Right atrium auricular region (tissue), 2 donors: ENCODE results near the gene FGR. TPM values are rescaled to one million over a fixed set of nuclear protein-coding genes. Genes with fewer than 3 reads are reported as not detected.
"Not testable (repeated sequence)": the region's sequence is repeated elsewhere in the genome, so short reads cannot be mapped to it uniquely, and the experiment has no call there.

ENCODE experiments used
- DNase-seq: peaks from one replicate; pipeline ENCODE4 v3.0.0-alpha.2; 2019; ENCODE audit warnings: low spot score
- H3K27ac ChIP-seq, 2 donors: fragments of 200-600 bp; sonication (generic); 1 replicate in 1 of 2; 2 replicates in 1 of 2; pipeline ENCODE4 v1.5.1; 2016 to 2019
- H3K27me3 ChIP-seq, 2 donors: fragments of 200-600 bp; sonication (generic); one replicate each; pipeline versions ENCODE4 v1.5.1 to v1.6.0; 2017 to 2019
- H3K36me3 ChIP-seq: fragments of 200-600 bp; sonication (generic); one replicate; pipeline ENCODE4 v1.5.1; 2016
- H3K4me1 ChIP-seq, 2 donors: fragments of 200-600 bp; sonication (generic); one replicate each; pipeline versions ENCODE4 v1.5.1 to v1.6.0; 2017 to 2019
- H3K4me3 ChIP-seq, 2 donors: fragments of 200-600 bp; sonication (generic); 1 replicate in 1 of 2; 2 replicates in 1 of 2; pipeline ENCODE4 v1.5.1; 2017 to 2019; ENCODE audit warnings: mild to moderate bottlenecking in 1 of 2, moderate library complexity in 1 of 2
- H3K9me3 ChIP-seq, 2 donors: fragments of 200-600 bp; sonication (generic); one replicate each; pipeline ENCODE4 v1.5.1; 2019
- total RNA-seq, 2 donors: library from RNA; depleted of rRNA; stranded (reverse); fragments of >200 nt; gene quantifications; one replicate each; pipeline ENCODE4 v1.1.0, GENCODE V29; 2016
- TF ChIP-seq, protein P1 (sequence below), 2 donors: fragments of 200-600 bp; sonication (generic); IDR thresholded peaks; one replicate each; pipeline ENCODE4 v1.5.1; 2019; ENCODE audit warnings: antibody characterized with exemption in 2 of 2

FGR gene
- total RNA-seq, 2 donors from 2014 or later: 5.7 to 19.8 TPM

DNA sequence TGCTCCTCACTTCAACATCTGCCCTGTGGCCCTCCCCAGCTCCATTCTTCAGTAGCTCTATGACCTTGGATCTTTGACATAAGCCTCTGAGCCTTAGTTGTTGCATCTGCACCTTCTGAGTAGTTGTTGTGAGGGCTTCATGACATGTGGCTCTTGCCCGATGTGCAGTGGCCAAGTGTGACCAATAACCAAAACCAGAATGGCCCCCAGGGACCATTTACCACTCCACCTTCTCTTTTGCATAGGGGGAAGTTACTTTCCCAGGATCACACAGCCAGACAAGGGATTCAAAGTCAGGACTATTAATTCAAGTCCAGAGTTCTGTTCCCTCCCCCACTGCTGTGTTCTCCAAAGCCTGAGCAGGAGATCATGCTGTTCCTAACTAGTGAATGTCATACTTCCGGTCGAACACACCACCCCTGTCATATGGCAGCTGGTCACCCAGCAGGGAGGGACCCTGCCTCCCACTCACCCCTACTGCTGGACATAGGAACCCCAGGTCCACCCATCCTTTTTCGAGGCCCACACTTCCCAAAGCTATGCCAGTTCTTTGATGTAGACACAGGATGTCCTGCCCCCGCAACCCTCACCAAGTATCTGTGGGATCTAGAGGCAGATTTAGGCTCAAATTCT lies 4.0 kb downstream of the FGR start:
- Histone ChIP-seq H3K4me3 (peak overlapping the region in 1 of 2 donors; percentile 11), H3K9me3 (no peaks in the 10 kb centered on the region), H3K27ac (peak overlapping the region; percentile 62 to 79), H3K27me3 (no peaks in the 10 kb centered on the region), H3K4me1 (peaks cover 0 to 72% of the 10 kb centered on the region in 2 donors), H3K36me3 (no peaks in the 10 kb centered on the region)
- DNase-seq: peak; percentile 80
- TF ChIP-seq, protein P1, sequence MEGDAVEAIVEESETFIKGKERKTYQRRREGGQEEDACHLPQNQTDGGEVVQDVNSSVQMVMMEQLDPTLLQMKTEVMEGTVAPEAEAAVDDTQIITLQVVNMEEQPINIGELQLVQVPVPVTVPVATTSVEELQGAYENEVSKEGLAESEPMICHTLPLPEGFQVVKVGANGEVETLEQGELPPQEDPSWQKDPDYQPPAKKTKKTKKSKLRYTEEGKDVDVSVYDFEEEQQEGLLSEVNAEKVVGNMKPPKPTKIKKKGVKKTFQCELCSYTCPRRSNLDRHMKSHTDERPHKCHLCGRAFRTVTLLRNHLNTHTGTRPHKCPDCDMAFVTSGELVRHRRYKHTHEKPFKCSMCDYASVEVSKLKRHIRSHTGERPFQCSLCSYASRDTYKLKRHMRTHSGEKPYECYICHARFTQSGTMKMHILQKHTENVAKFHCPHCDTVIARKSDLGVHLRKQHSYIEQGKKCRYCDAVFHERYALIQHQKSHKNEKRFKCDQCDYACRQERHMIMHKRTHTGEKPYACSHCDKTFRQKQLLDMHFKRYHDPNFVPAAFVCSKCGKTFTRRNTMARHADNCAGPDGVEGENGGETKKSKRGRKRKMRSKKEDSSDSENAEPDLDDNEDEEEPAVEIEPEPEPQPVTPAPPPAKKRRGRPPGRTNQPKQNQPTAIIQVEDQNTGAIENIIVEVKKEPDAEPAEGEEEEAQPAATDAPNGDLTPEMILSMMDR (IDR thresholded peaks at IDR 0.05): no peak

DNA sequence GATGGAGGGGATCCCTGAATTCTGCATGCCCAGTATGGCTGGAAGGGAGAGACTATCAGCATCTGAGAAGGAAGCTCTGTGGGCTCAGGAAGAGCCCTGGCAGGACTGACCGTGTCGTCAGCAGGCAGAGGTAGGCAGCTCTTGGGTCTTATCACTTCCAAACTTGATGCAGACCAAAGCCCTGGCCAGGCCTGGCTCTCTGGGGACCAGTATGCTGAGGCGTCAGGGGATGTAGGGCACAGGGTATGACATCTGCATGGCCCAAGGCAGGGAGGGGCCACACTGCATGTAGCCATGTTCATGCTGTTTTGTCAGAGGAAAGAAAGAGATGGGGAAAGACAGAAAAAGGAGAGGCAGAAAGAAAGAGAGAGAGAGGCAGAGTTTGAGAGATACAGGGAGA lies 6.3 kb downstream of the FGR start:
- Histone ChIP-seq H3K9me3 (no peaks in the 10 kb centered on the region), H3K27me3 (no peaks in the 10 kb centered on the region), H3K36me3 (no peaks in the 10 kb centered on the region), H3K4me1 (peaks cover 0 to 60% of the 10 kb centered on the region in 2 donors), H3K27ac (peak overlapping the region; percentile 32 to 39), H3K4me3 (no peak overlapping the region)
- no peak for DNase-seq
- TF ChIP-seq, protein P1 (IDR thresholded peaks at IDR 0.05): no peak

DNA sequence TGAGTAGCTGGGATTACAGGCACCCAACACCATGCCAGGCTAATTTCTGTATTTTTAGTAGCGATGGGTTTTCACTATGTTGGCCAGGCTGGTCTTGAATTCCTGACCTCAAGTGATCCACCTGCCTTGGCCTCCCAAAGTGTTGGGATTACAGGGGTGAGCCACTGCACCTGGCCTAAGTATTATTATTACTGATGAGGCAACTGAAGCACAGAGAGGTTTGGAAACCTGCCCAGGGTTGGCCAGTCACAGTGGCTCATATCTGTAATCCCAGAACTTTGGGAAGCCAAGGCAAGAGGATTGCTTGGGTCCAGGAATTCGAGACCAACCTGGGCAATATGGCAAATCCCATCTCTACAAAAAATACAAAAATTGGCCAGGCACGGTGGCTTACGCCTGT lies 7.3 kb downstream of the FGR start:
- DNase-seq, H3K27me3 ChIP-seq, H3K4me3 ChIP-seq, H3K9me3 ChIP-seq, H3K36me3 ChIP-seq, H3K27ac ChIP-seq: not testable (repeated sequence)
- peaks cover 0 to 51% of the 10 kb centered on the region in 2 donors for H3K4me1 ChIP-seq

DNA sequence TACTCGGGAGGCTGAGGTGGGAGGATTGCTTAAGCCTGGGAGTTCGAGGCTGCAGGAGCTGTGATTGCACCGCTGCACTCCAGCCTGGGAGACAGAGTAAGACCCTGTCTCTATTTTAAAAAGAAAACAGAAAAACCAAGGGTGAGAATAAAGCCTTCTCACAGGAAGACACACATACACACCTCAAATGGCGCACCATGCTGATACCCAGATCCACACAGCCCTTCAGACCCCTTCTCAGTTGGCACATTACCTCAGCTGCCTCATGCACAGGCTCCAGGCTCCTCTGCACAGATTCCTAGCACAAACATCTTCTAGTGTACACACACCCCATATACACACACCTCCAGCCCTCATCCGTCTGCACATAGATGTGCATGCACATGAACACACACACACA lies 7.9 kb downstream of the FGR start:
- H3K36me3 ChIP-seq: no peaks in the 10 kb centered on the region
- no peak overlapping the region for H3K27ac ChIP-seq
- H3K9me3 ChIP-seq: no peaks in the 10 kb centered on the region
- peaks cover 0 to 45% of the 10 kb centered on the region in 2 donors for H3K4me1 ChIP-seq
- H3K4me3 ChIP-seq: no peak overlapping the region
- H3K27me3 ChIP-seq: no peaks in the 10 kb centered on the region
- no peak for DNase-seq
- TF ChIP-seq, protein P1 (IDR thresholded peaks at IDR 0.05): no peak

DNA sequence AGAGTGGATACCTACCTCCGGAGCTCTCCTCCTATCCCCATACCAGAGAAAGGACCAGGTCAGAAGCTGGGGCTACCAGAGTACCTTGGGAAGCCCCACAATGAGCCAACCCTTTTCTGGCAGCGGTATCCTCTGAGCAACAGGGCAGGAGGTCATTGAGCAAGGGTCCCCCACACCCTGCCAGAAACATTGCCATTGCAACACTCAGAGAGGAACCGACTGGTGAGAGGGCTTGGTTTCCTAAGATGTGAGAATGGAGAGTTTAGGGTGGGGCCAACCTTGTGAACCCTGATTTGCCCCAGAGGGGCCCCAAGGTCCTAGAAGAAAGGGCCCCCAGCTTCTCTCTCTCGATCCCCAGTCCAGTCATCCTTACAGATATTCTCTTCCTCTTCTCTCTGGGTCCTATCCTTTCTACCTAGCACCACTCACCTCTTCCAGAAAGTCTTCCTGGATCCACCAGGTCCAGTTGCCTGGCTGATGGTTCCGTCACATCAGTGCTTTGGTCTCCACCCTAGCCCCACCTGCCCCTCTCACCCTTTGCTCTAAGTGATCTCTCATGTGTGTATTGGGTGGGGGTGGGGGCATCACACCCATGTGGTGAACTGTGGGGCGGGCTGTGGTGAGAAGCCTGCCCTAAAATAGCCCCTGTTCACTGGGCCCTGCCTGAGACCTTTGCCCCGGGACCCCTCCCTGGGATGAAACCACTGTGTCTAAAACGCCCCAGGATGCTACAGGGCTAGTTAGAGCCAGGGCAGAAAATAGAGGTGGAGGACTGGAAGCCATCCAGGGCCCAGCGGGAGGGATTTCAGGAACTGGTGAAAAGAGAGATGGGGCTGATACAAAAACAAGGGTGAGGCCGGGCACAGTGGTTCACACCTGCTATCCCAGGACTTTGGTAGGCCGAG lies 8.7 kb downstream of the FGR start:
- TF ChIP-seq, protein P1 (IDR thresholded peaks at IDR 0.05): no peak
- H3K4me3 ChIP-seq: no peak overlapping the region
- H3K27me3 ChIP-seq: no peaks in the 10 kb centered on the region
- H3K9me3 ChIP-seq: no peaks in the 10 kb centered on the region
- peaks cover 0 to 38% of the 10 kb centered on the region in 2 donors for H3K4me1 ChIP-seq
- peak; percentile 69 for DNase-seq
- H3K36me3 ChIP-seq: no peaks in the 10 kb centered on the region
- H3K27ac ChIP-seq: no peak overlapping the region

DNA sequence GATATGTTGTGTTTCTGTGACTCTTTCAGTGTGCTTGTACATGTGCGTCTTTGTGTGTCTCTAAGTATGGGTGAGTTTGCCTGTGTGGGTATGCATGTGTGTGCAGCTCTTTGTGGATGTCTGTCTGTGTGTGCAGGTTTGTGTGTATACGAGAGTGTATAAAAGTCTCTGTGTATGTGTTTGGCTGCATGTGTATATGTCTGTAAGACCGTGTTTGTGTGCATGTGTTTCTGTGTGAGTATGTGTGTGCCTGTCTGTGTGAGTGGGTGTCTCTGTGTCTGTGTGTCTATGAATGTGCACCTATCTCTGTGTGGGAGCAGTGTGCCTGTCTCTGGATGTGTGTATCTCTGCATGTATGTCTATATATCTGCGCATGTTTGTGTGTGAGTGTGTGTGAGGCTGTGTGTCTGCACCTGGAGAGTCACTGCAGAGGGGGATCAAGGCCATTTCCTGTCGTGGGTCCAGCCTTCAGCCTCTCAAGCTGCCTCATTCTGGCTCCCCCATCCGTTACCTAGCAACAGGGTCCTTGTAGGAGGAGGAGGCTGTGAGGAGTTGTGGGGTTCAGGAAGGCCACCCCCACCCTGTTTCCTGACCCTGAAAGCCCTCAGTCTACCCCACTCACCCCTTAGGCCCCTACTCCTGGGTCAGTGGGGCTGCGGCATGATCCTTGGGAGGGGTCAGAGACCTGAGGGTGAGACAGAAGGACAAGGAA lies 10.4 kb downstream of the FGR start:
- DNase-seq: no peak
- TF ChIP-seq, protein P1 (IDR thresholded peaks at IDR 0.05): no peak
- H3K9me3 ChIP-seq: no peaks in the 10 kb centered on the region
- H3K27me3 ChIP-seq: no peaks in the 10 kb centered on the region
- H3K4me1 ChIP-seq: peaks cover 0 to 21% of the 10 kb centered on the region in 2 donors
- H3K27ac ChIP-seq: no peak overlapping the region
- H3K36me3 ChIP-seq: no peaks in the 10 kb centered on the region
- H3K4me3 ChIP-seq: no peak overlapping the region
